Measurements from ENCODE around the gene LEFTY1. TPM values are rescaled to one million over a fixed set of nuclear protein-coding genes. Genes with fewer than 3 reads are reported as not detected.

LEFTY1 gene
- total RNA-seq, 1 donor from 2014 or later = 0.35 TPM

DNA sequence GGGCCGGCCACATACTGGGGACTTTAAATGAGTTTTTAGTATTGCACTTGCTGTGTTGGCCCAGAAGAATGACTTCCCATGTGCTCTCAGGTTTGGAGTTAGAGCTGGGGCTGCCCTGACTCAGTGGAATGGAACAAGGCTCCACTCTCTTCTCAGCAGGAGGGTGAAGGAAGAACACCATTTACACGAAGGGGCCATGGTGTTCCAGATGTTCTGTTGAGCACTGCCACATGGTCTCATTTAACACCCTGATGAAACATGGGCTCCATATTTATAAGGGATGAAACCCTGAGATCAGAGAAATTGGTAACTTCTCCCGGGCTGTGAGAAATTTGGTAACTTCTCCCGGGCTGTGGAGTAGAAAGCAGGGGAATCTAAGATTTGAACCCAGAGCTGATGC, 29.3 kb upstream of the LEFTY1 start:
- DNase-seq (no peak), ATAC-seq (no peak)
- TF ChIP-seq, protein P1, sequence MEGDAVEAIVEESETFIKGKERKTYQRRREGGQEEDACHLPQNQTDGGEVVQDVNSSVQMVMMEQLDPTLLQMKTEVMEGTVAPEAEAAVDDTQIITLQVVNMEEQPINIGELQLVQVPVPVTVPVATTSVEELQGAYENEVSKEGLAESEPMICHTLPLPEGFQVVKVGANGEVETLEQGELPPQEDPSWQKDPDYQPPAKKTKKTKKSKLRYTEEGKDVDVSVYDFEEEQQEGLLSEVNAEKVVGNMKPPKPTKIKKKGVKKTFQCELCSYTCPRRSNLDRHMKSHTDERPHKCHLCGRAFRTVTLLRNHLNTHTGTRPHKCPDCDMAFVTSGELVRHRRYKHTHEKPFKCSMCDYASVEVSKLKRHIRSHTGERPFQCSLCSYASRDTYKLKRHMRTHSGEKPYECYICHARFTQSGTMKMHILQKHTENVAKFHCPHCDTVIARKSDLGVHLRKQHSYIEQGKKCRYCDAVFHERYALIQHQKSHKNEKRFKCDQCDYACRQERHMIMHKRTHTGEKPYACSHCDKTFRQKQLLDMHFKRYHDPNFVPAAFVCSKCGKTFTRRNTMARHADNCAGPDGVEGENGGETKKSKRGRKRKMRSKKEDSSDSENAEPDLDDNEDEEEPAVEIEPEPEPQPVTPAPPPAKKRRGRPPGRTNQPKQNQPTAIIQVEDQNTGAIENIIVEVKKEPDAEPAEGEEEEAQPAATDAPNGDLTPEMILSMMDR (IDR thresholded peaks at IDR 0.05) = no peak
- Histone ChIP-seq H3K4me1 (peaks cover 27% of the 10 kb centered on the region), H3K9me3 (no peaks in the 10 kb centered on the region), H3K27ac (no peak overlapping the region), H3K27me3 (no peaks in the 10 kb centered on the region), H3K36me3 (peaks cover 44% of the 10 kb centered on the region), H3K4me3 (no peak overlapping the region)
- intact Hi-C loops (cut with DNase I) = no loop called here

DNA sequence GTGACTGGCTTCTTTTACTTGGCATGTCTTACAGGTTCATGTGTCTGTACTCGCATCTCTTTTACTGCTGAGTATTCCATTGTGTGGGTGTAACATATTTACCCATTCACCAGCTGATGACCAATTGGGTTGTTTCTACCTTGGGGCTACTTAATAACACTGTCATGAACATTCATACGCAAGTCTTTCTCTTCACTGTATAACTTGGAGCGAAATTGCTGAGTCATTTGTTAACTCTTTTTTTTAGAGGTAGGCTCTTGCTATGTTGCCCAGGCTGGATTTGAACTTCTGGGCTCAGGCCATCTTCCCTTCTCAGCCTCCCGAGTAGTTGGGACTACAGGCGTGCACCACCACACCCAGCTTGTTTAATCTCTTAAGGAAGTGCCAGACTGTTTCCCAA, 28.6 kb upstream of the LEFTY1 start:
- no peak for ATAC-seq
- H3K27ac ChIP-seq = no peak overlapping the region
- intact Hi-C loops (cut with DNase I) = no loop called here
- peaks cover 44% of the 10 kb centered on the region for H3K36me3 ChIP-seq
- no peak for DNase-seq
- H3K4me1 ChIP-seq = peaks cover 19% of the 10 kb centered on the region
- TF ChIP-seq, protein P1 (IDR thresholded peaks at IDR 0.05) = no peak
- H3K4me3 ChIP-seq = no peak overlapping the region
- H3K27me3 ChIP-seq = no peaks in the 10 kb centered on the region
- no peaks in the 10 kb centered on the region for H3K9me3 ChIP-seq

DNA sequence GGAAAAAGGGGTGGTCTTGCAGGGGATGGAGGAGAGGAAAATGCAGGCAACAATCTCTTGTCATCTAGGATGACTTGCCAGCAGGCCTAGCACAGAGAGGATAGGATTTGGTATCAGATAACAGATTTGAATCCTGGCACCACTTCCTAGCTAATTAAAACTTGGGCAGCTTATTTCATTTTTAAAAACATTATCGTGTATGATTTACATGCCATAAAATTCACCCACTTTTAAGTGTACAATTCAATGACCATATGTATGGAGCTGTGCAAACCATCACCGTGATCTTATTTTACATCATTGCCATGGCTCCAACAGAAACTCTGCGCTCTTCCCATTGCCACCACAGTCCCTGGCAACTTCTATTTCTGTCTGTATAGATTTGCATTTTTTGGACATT, 28.2 kb upstream of the LEFTY1 start:
- H3K9me3 ChIP-seq = no peaks in the 10 kb centered on the region
- H3K4me1 ChIP-seq = peaks cover 16% of the 10 kb centered on the region
- ATAC-seq = no peak
- no peak overlapping the region for H3K27ac ChIP-seq
- peaks cover 43% of the 10 kb centered on the region for H3K36me3 ChIP-seq
- no peak for DNase-seq
- no peaks in the 10 kb centered on the region for H3K27me3 ChIP-seq
- TF ChIP-seq, protein P1 (IDR thresholded peaks at IDR 0.05) = no peak
- H3K4me3 ChIP-seq = no peak overlapping the region
- intact Hi-C loops (cut with DNase I) = no loop called here

DNA sequence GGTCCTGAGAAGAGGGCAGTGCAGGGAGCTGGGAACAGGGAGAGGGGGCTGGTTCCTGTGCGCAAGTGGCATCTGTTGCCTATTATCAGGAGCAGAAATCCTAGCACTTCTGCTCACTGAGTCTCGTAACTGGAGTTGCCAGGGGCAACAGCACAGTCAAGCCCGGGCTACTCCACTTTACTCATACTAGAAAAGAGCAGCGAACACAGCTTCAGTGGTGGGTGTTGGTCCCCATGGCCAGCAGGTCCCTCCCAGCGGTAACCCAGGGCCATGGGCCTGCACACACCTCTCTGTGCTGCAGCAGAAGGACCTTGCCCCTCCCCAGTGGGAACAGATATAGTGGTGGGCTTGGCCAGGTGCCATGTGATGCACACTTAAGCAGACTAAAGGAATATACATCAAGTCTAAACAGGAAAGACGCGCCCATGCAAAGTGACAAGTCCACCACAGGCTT, 26.6 kb upstream of the LEFTY1 start:
- H3K27me3 ChIP-seq = no peaks in the 10 kb centered on the region
- H3K4me1 ChIP-seq = peaks cover 13% of the 10 kb centered on the region
- ATAC-seq (no peak), DNase-seq (no peak)
- no peaks in the 10 kb centered on the region for H3K9me3 ChIP-seq
- TF ChIP-seq, protein P1 (IDR thresholded peaks at IDR 0.05) = no peak
- intact Hi-C loops (cut with DNase I) = no loop called here
- no peak overlapping the region for H3K4me3 ChIP-seq
- no peak overlapping the region for H3K27ac ChIP-seq
- H3K36me3 ChIP-seq = peaks cover 29% of the 10 kb centered on the region

DNA sequence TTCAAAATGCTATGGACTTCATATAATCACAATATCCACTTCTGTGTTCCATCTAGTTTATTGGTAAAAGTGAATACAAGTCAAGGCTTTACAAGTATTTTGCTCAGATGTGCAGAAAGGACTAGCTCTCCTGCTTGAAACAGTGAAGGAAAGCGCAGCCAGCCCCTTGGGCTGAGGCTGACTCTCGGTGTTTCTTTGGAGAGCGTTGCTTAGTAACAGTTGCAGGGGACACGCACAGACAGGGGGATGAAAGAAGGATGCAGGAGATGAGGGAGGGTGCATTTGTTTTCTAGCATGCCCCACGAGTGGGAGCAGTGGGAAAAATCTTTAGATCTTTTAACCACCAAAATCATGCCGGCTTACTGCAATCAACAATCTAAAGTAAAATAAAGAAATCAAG, 26.0 kb upstream of the LEFTY1 start:
- Histone ChIP-seq H3K9me3 (no peaks in the 10 kb centered on the region), H3K36me3 (peaks cover 25% of the 10 kb centered on the region), H3K27me3 (no peaks in the 10 kb centered on the region), H3K27ac (no peak overlapping the region), H3K4me3 (no peak overlapping the region), H3K4me1 (peaks cover 7% of the 10 kb centered on the region)
- intact Hi-C loops (cut with DNase I) = loop anchor here (5.0 kb wide), 1 partner anchor 438 kb away; no protein-coding TSS in a partner anchor
- DNase-seq (no peak), ATAC-seq (no peak)
- TF ChIP-seq, protein P1 (IDR thresholded peaks at IDR 0.05) = no peak

DNA sequence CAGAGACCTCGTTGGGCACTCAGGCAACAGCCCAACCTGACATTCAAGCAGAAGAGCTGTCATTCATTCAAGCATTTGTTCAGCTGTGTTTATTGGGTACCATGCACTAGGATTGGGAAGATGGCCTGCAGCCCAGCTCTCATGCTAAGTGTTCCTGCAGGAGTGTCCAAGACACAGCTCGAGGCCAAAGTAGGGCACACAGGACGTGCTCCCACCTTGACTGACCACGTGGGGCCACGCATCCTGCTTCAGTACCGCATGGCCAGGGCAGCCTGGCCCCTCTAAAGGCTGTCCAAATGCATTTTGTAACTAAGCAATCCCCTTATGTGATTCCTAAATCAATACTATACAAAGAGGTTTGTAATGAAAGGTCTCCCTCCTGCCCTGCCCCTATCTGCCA, 25.4 kb upstream of the LEFTY1 start:
- DNase-seq (no peak), ATAC-seq (no peak)
- Histone ChIP-seq H3K27ac (no peak overlapping the region), H3K27me3 (no peaks in the 10 kb centered on the region), H3K36me3 (peaks cover 25% of the 10 kb centered on the region), H3K4me1 (peaks cover 2% of the 10 kb centered on the region), H3K9me3 (no peaks in the 10 kb centered on the region), H3K4me3 (no peak overlapping the region)
- intact Hi-C loops (cut with DNase I) = loop anchor here (5.0 kb wide), 1 partner anchor 437 kb away; no protein-coding TSS in a partner anchor
- TF ChIP-seq, protein P1 (IDR thresholded peaks at IDR 0.05) = no peak
